HEK293 (cell line): Measurements from ENCODE around the gene PCNA.

Experiments
- EGR2 ChIP-seq: fragments of 450-650 bp; formaldehyde crosslinking; IDR thresholded peaks from 2 replicates; pipeline ENCODE4 v1.5.1; 2016; ENCODE audit warnings: low read depth, missing biosample characterization, missing genetic modification characterization
- ELK4 ChIP-seq: IDR thresholded peaks from 2 replicates; pipeline ENCODE4 v1.6.1; 2011; ENCODE audit warnings: mild to moderate bottlenecking, low read depth, low read length, borderline replicate concordance
- GLI4 ChIP-seq: fragments of 450-650 bp; formaldehyde crosslinking; IDR thresholded peaks from 2 replicates; pipeline ENCODE4 v1.5.1; 2016; ENCODE audit warnings: missing biosample characterization, missing genetic modification characterization
- HOXC10 ChIP-seq: sonication (generic); formaldehyde crosslinking; IDR thresholded peaks from 2 replicates; pipeline ENCODE4 v1.8.1; 2023; ENCODE audit warnings: mild to moderate bottlenecking, missing genetic modification reagents
- PRDM10 ChIP-seq: fragments of 450-650 bp; formaldehyde crosslinking; IDR thresholded peaks from 2 replicates; pipeline ENCODE4 v1.5.1; 2016; ENCODE audit warnings: missing biosample characterization, missing genetic modification characterization
- SALL2 ChIP-seq: fragments of 450-650 bp; formaldehyde crosslinking; IDR thresholded peaks from 2 replicates; pipeline ENCODE4 v1.5.0; 2017; ENCODE audit warnings: missing biosample characterization, mild to moderate bottlenecking, missing genetic modification characterization, borderline replicate concordance
- SETDB1 ChIP-seq: IDR thresholded peaks from one replicate; pipeline ENCODE4 v1.6.1; 2017; ENCODE audit warnings: mild to moderate bottlenecking, low read length, moderate library complexity, mixed read lengths; ENCODE audit not compliant: insufficient read length
- SP2 ChIP-seq: fragments of 450-650 bp; formaldehyde crosslinking; IDR thresholded peaks from 2 replicates; pipeline ENCODE4 v1.5.1; 2016; ENCODE audit warnings: missing biosample characterization, missing genetic modification characterization
- WT1 ChIP-seq: fragments of 450-650 bp; formaldehyde crosslinking; IDR thresholded peaks from 2 replicates; pipeline ENCODE4 v1.5.1; 2016; ENCODE audit warnings: missing biosample characterization, missing genetic modification characterization
- ZBTB1 ChIP-seq: fragments of 450-650 bp; formaldehyde crosslinking; IDR thresholded peaks from 2 replicates; pipeline ENCODE4 v1.5.1; 2016; ENCODE audit warnings: missing biosample characterization, missing genetic modification characterization
- ZBTB10 ChIP-seq: fragments of 450-650 bp; formaldehyde crosslinking; IDR thresholded peaks from 2 replicates; pipeline ENCODE4 v1.5.1; 2016; ENCODE audit warnings: missing biosample characterization, missing genetic modification characterization
- ZBTB49 ChIP-seq: fragments of 450-650 bp; formaldehyde crosslinking; IDR thresholded peaks from 2 replicates; pipeline ENCODE4 v1.5.1; 2016; ENCODE audit warnings: missing biosample characterization, missing genetic modification characterization, low read depth
- ZFP3 ChIP-seq: fragments of 450-650 bp; formaldehyde crosslinking; IDR thresholded peaks from 2 replicates; pipeline ENCODE4 v1.5.1; 2016; ENCODE audit warnings: low read depth, missing biosample characterization, missing genetic modification characterization
- ZIC2 ChIP-seq: fragments of 450-650 bp; formaldehyde crosslinking; IDR thresholded peaks from 2 replicates; pipeline ENCODE4 v1.5.1; 2016; ENCODE audit warnings: missing biosample characterization, missing genetic modification characterization
- ZNF10 ChIP-seq: fragments of 450-650 bp; formaldehyde crosslinking; IDR thresholded peaks from 2 replicates; pipeline ENCODE4 v1.5.1; 2017; ENCODE audit warnings: missing biosample characterization, missing genetic modification characterization
- ZNF133 ChIP-seq: fragments of 450-650 bp; formaldehyde crosslinking; IDR thresholded peaks from 2 replicates; pipeline ENCODE4 v1.5.1; 2016; ENCODE audit warnings: missing biosample characterization, missing genetic modification characterization
- ZNF140 ChIP-seq: fragments of 450-650 bp; formaldehyde crosslinking; IDR thresholded peaks from 2 replicates; pipeline ENCODE4 v1.5.1; 2016; ENCODE audit warnings: missing biosample characterization, missing genetic modification characterization
- ZNF155 ChIP-seq: fragments of 450-650 bp; formaldehyde crosslinking; IDR thresholded peaks from 2 replicates; pipeline ENCODE4 v1.5.1; 2016; ENCODE audit warnings: missing biosample characterization, missing genetic modification characterization
- ZNF211 ChIP-seq: fragments of 450-650 bp; formaldehyde crosslinking; IDR thresholded peaks from 2 replicates; pipeline ENCODE4 v1.5.1; 2016; ENCODE audit warnings: low read depth, missing biosample characterization, missing genetic modification characterization
- ZNF404 ChIP-seq: fragments of 450-650 bp; formaldehyde crosslinking; IDR thresholded peaks from 2 replicates; pipeline ENCODE4 v1.5.1; 2017; ENCODE audit warnings: missing biosample characterization, missing genetic modification characterization
- ZNF513 ChIP-seq: fragments of 450-650 bp; IDR thresholded peaks from 2 replicates; pipeline ENCODE4 v1.5.1; 2018; ENCODE audit warnings: missing biosample characterization, missing genetic modification characterization
- ZNF558 ChIP-seq: fragments of 450-650 bp; formaldehyde crosslinking; IDR thresholded peaks from 2 replicates; pipeline ENCODE4 v1.5.1; 2016; ENCODE audit warnings: missing biosample characterization, missing genetic modification characterization
- ZNF561 ChIP-seq: fragments of 450-650 bp; IDR thresholded peaks from 2 replicates; pipeline ENCODE4 v1.5.1; 2018; ENCODE audit warnings: missing biosample characterization, missing genetic modification characterization, borderline replicate concordance
- ZNF585B ChIP-seq: fragments of 450-650 bp; formaldehyde crosslinking; IDR thresholded peaks from 2 replicates; pipeline ENCODE4 v1.5.1; 2016; ENCODE audit warnings: missing biosample characterization, missing genetic modification characterization
- ZNF670 ChIP-seq: fragments of 450-650 bp; formaldehyde crosslinking; IDR thresholded peaks from 2 replicates; pipeline ENCODE4 v1.5.1; 2016; ENCODE audit warnings: missing biosample characterization, missing genetic modification characterization, low read depth
- ZNF677 ChIP-seq: fragments of 450-650 bp; IDR thresholded peaks from 2 replicates; pipeline ENCODE4 v1.5.0; 2018; ENCODE audit warnings: missing biosample characterization, mild to moderate bottlenecking, missing genetic modification characterization, moderate library complexity
- ZNF707 ChIP-seq: fragments of 450-650 bp; formaldehyde crosslinking; IDR thresholded peaks from 2 replicates; pipeline ENCODE4 v1.5.1; 2016; ENCODE audit warnings: missing biosample characterization, missing genetic modification characterization
- ZNF777 ChIP-seq: fragments of 450-650 bp; formaldehyde crosslinking; IDR thresholded peaks from 2 replicates; pipeline ENCODE4 v1.5.1; 2017; ENCODE audit warnings: missing biosample characterization, missing genetic modification characterization, borderline replicate concordance
- ZNF843 ChIP-seq: fragments of 450-650 bp; formaldehyde crosslinking; IDR thresholded peaks from 2 replicates; pipeline ENCODE4 v1.5.1; 2016; ENCODE audit warnings: missing biosample characterization, missing genetic modification characterization
- ZSCAN30 ChIP-seq: fragments of 450-650 bp; IDR thresholded peaks from 2 replicates; pipeline ENCODE4 v1.5.1; 2018; ENCODE audit warnings: missing biosample characterization, mild to moderate bottlenecking, missing genetic modification characterization, moderate library complexity
- ZXDB ChIP-seq: fragments of 450-650 bp; formaldehyde crosslinking; IDR thresholded peaks from 2 replicates; pipeline ENCODE4 v1.5.1; 2016; ENCODE audit warnings: missing biosample characterization, missing genetic modification characterization

The PCNA gene

GRCh38 chr20:5127204-5127858, 7.6 kb upstream of the PCNA start (continued):
- TF ChIP-seq ZBTB10 (peak; percentile 65; the same call in 1 of the 2 replicates), ZNF513 (no peak), ZSCAN30 (tag by site-specific recombination) (peak; percentile 8; the same call in 1 of the 2 replicates), ZNF707 (tag by site-specific recombination) (no peak), GLI4 (tag by site-specific recombination) (no peak), ZNF155 (tag by site-specific recombination) (no peak), ZNF558 (tag by site-specific recombination) (no peak), SP2 (tag by site-specific recombination) (peak; percentile 77), ZNF404 (tag by site-specific recombination) (no peak), SALL2 (tag by site-specific recombination) (no peak), ELK4 (no peak), ZNF670 (tag by site-specific recombination) (no peak), ZFP3 (tag by site-specific recombination) (no peak), ZBTB49 (no peak), ZNF585B (tag by site-specific recombination) (no peak), ZNF140 (no peak), ZIC2 (tag by site-specific recombination) (peak; percentile 80), ZNF677 (tag by site-specific recombination) (no peak), ZNF561 (tag by site-specific recombination) (no peak; the same call in 1 of the 2 replicates), ZNF133 (no peak), ZNF211 (no peak), ZNF10 (peak; percentile 95), ZXDB (tag by site-specific recombination) (no peak; the same call in none of the 2 replicates), ZBTB1 (no peak), ZNF843 (tag by site-specific recombination) (no peak), WT1 (tag by site-specific recombination) (peak; percentile 63), EGR2 (peak; percentile 98), ZNF777 (no peak), SETDB1 (no peak), PRDM10 (tag by site-specific recombination) (peak; percentile 97), HOXC10 (CRISPR knock-in tag) (no peak)
